HPDE6-E6E7 (cell line): ENCODE data around the gene DISP3.

Experiments
- DNase-seq: peaks from one replicate; pipeline ENCODE4 v3.0.0; 2011; ENCODE audit warnings: missing footprints; ENCODE audit errors: extremely low spot score

The DISP3 gene

DNA sequence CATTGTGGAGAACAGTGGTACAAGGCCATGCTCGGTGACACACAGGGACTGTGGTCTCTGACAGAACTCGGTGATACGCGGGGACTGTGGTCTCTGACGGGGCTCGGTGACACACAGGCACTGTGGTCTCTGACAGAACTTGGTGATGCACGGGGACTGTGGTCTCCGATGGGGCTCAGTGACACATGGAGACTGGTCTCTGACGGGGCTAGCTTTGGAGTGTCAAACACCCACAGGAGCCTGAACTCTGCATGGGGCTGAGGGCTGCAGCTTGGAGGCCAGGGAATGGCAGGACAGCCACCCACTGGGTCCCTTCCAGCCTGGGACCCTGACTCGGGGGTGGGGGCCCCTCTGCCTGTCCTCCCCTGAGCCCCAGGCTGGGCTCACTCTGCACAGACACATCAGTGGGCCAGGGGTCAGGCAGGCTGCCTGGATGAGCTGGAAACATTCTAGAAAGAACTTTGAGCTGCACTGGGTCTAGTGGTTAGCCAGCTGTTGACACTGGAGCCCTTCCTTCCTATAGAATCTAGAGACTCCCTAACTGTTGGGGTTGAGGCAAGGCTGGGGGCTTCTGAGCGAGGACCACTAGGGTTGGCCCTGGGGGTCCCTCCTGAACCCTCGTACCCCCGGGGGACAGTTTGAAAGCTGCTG lies 49.8 kb downstream of the DISP3 start:
- DNase-seq, result no peak

DNA sequence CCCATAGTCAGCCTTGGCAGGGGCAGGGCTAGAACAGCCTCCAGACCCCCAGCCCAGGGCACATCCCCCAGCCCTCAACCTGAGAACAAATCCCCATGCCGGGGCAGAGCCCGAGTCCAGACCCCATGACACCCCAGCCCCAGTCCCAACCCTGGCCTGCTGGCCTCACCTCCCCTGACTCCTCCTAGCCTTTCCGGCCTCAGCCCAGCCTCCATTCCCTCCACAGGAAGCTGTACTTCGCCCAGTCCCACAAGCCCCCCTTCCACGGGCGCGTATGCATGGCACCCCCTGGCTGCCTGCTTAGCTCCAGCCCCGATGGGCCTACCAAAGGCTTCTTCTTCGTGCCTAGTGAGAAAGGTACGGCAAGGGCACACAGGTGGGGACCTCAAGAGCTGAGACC lies 50.4 kb downstream of the DISP3 start:
- DNase-seq, result no peak

DNA sequence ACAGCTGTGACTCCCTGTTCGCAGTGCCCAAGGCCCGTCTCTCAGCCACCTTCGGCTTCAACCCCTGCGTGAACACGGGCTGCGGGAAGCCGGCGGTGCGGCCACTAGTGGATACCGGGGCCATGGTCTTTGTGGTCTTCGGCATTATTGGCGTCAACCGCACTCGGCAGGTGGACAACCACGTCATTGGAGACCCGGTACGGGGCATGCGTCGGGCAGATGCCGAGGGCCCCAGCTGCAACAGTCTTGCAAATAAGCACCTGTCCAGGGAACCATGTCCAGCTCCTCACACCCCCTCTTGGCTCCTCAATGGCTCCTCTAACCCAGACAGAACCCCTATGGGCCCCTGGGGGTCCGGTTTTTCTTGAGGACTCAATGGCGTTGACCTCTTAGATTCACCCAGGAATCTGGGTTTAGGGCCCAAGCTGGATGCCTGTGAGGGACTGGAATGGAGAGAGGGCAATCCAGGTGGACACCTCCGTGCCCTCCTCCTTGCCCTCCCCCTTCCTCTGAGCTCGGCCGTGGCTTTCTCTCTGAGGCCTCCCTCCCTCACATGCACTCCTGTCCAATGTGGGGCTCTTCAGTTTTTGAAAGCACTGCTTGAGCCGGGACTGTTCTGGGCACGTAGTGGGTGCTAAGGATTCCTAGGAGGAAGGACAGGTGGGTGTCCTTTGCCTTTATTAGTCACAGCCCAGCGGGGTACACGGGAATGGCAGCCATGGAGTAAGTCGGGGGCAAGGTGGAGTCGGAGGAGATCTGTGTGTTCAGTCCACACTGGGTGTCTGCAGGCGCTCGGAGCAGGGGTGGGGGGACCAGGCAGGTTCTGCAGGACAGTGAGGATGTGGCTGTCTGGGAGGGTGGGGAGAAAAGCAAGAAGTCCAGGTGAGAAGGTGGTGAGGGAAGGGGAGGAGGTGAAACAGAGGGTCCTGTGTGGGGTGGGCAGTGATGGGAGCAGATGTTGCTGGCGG lies 51.1 kb downstream of the DISP3 start:
- no peak for DNase-seq

DNA sequence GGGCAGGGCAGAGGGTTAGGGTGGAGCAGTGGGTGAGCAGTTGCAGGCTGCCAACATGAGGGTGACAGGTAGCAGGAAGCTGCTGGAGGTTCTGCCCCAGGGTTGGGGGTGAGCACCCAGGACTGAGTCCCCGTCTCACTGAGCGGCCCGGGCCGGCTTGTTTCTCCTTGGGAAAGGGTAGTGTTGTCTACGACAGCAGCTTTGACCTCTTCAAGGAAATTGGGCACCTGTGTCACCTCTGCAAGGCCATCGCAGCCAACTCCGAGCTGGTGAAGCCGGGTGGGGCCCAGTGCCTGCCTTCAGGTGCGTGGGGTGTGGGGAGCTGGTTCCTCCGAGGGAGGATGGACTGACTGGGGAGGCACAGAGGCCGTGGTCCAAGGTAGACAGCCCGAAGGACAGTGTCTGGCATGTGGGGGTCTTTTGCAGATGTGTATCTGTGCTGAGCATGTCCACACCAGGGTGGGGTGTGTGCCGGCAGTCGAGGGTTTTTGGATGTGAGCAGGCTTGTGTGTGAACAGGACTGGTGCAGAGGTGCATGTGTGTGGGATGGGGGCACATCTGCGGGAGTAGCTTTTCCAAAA lies 51.9 kb downstream of the DISP3 start:
- DNase-seq, result no peak

DNA sequence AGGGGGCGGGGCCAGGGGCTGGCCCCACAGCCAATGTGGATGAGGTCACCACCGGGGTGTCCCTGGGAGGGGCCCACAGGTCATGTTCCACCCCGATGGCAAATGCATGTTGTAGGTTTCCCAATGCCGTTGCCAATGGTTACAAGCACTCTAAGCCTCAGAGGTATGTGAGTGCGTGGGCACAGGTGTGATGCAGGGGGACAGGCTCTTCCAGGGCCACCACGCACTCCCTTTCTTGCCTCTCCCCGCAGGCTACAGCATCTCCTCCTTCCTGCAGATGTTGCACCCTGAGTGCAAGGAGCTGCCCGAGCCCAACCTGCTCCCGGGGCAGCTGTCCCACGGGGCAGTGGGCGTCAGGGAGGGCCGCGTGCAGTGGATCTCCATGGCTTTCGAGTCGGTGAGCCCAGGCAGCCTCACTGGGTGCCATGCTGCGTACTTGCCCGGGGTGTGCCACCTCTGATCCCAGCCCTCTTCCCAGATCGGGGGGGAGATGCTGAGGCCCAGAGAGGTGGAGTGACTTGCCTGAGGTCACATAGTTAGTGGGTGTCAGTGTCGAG lies 52.4 kb downstream of the DISP3 start:
- DNase-seq, result peak; percentile 37

DNA sequence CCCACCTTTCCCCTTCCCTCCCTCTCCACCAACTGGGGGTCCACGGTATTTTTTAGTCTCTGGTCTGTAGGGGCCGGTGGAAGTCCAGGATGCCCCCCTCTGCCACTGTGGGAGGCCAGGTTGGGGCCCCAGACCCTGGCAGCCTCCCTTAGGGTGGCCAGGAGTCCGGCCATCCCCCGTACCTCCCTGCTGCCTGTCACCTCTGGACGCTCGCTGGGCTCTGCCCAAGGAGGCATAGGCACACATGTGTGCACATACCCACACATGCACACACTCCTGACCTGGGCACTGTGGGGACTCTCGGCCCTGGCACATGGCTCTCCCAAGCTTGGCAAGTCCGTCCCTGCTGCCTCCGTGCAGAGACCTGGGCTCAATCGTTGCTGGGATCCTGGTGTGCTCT lies 53.0 kb downstream of the DISP3 start:
- no peak for DNase-seq

DNA sequence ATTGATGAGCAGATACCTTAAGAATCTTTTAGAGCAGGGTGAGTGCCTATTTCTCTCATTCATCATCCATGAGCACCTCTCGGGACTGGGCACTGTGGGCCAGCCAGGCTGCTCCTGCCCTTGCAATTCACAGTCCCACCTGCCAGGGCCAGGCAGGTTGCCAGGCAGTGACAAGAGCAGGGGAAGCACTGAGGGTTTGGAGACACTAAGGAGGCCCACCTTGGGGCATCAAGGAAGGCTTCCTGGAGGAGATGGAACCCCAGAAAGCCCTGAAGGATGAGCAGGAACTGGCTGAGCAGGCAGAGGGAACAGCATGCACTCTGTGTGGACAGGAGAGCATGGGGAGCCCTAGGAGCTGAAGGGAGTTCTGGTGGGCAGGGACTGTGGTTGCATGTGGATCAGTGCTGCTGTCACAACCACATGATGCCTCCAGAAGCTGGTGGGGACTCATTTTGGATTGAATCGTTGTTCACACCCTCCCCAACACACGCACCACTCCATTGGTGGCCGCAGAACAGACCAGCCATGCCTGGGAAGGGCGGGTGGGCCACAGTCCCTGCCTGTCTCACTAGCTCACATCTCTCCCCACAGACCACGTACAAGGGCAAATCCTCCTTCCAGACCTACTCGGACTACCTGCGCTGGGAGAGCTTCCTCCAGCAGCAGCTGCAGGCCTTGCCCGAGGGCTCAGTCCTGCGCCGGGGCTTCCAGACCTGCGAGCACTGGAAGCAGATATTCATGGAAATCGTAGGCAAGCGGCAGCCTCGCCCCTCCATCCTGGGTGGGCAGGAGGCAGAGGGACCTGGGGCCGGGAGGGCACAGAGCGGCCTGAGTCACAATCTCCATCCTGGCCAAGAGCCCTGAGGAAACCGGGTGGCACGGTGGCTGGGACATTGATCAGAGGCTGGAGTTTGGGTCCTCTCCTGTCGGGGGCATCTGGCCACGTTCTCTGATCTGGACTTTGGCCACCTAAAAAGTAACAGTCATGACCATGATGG lies 55.1 kb downstream of the DISP3 start:
- no peak for DNase-seq

DNA sequence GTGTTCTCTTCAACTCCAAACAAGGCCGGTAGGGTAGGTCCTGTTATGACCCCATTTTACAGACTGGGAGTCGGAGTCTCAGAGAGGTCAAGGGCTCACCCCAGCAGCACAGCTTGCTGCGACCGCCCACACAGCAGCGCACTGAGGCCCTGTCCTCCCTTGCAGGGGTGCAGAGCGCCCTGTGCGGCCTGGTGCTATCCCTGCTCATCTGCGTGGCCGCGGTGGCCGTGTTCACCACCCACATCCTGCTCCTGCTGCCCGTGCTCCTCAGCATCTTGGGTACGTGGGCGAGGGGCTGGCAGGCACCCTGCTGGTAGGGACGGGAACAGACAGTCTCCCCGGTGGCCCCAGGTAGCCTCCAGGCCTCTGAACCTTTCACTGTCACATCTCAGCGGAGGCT lies 55.9 kb downstream of the DISP3 start:
- no peak for DNase-seq

DNA sequence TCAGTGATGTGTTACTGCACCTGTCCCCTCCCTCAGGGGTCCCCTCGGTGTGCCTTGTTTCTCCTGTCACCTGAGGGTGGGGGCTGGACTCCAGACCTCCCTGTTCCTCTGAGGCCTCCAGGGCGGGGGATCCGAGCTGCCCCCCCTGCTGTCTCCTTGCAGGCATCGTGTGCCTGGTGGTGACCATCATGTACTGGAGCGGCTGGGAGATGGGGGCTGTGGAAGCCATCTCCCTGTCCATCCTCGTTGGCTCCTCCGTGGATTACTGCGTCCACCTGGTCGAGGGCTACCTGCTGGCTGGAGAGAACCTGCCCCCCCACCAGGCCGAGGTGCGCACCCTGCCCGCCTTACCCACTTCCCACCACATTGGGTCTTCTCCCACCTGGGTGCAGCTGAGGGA lies 56.4 kb downstream of the DISP3 start:
- no peak for DNase-seq

DNA sequence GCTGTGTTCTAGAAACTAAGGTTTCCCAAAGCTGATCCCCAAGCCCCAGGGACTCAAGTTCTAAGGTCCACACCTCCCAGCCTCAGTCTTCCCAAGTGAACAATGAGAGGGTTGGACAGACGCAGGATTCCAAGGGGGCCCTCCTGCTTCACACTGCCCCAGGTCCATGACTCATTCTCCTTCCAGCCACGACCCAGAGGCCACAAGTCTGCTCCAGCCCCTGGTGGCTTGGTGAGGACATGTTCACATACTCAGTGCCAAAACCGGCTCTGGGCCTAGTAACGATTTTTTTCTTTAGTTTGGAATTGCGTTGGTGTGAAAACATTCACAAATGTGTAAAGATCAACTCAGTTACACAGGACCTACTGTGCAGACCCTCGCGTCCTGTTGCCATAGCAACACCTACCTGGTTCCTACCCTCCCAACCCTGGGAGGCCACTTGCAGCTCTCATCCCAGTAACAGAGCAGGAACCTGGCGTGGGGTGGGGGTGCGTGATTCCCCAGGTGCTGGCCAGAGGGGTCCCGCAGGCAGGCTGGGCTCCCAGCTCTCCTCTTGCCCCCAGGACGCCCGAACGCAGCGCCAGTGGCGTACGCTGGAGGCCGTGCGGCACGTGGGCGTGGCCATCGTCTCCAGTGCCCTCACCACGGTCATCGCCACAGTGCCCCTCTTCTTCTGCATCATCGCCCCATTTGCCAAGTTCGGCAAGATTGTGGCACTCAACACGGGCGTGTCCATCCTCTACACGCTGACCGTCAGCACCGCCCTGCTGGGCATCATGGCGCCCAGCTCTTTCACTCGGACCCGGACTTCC lies 57.0 kb downstream of the DISP3 start:
- no peak for DNase-seq

DNA sequence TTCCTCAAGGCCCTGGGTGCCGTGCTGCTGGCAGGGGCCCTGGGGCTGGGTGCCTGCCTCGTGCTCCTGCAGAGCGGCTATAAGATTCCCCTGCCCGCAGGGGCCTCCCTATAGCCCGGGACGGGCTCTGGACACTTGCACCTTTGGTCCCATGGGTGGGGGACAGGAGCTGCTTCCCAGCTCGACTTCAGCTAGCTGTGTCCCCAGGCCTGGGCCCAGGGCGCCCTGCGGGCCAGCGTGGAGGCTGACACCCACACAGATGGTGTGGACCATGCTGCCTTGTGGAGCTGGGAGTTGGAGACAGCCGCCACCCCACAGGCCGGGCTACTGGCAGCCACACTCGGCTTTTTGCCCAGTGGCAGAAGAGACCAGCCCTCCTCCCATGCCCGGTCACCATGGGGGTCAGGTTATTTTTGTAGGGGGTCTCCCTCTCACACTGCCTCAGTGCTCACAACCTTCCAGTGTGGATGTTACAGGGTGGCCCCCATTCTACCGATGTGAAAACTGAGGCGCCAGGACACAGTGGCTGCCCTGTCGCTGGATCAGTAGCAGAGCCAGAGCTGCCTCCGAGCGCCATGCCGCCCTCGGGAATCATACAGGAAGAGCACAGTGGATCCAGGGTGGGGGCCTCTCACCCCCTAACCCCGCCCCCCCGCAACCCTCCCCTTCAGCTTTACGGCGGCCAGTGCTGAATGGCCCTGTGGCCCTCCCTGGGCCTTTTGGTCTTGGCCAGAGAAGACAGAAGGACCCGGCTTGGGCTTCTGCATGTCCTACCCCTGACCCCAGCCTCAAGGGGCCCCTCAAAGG lies 57.8 kb downstream of the DISP3 start:
- DNase-seq, result no peak

DNA sequence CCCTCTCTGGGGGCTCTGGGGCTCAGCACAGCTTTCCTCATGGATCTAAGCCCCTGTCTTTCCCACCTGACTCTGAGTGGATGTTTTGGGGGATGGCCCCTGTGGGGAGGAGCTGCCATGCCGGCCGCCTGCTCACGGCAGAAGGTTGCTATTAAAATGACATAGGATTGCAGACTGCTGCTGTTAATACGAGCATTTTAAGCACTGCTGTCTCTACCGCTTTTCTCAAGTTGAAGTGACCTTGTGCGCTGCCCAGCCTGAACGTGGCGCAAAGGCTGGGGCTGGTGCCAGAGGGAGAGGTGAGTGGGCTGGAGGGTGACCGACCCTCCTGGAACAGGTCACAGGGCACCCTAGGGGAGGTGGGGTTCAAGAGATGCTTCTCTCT lies 58.4 kb downstream of the DISP3 start:
- no peak for DNase-seq

DNA sequence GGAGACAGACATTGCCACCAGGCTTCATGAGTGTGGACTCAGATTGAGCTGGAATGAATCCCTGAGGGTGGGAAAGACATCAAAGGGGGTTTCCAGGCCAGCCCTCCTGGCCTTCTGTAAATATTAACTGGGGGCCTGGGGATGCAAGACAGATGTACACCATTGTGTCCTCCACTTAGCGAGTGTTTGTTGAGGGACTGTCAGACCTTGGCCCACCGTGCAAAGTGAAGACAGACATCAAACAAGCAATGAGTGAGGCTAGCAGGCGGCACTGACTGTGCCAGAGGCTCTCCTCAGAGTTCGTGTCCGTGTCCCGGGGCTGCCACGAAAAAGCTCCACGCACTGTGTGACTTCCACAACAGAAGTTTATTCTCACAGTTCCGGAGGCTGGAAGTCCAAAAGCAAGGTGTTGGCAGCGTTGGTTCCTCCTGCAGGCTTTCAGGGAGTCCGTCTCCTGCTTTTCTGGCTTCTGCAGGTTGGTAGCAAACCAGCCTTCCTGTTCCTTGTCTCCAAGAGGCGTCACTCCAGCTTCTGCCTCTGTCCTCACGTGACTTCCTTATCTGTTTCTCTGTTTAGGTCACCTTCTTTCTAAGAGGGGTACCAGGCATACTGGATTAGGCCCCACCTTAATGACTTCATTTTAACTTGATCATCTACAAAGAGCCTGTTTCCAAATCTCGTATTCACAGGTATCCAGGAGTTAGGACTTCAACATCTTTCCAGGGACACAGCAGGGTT lies 59.1 kb downstream of the DISP3 start:
- no peak for DNase-seq

DNA sequence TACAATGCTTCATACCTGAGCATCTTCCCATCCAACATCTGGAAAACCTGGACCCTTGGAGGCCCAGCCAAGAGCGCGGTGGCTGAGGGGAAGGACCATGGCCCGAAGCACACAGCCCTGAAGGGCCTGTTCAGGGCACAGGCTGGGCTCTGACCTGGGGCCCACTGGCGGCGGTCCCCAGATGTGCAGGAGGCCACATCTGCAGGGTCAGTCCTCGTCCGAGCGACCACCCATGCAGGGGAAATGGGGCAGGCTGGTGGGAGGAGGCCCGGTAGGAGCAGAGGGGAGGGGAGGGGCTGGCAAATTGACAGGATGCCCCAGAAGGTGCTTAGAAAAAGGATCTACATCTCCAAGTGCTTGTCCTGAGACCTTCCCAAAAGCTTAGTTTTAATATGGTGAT lies 59.9 kb downstream of the DISP3 start:
- DNase-seq, result no peak

DNA sequence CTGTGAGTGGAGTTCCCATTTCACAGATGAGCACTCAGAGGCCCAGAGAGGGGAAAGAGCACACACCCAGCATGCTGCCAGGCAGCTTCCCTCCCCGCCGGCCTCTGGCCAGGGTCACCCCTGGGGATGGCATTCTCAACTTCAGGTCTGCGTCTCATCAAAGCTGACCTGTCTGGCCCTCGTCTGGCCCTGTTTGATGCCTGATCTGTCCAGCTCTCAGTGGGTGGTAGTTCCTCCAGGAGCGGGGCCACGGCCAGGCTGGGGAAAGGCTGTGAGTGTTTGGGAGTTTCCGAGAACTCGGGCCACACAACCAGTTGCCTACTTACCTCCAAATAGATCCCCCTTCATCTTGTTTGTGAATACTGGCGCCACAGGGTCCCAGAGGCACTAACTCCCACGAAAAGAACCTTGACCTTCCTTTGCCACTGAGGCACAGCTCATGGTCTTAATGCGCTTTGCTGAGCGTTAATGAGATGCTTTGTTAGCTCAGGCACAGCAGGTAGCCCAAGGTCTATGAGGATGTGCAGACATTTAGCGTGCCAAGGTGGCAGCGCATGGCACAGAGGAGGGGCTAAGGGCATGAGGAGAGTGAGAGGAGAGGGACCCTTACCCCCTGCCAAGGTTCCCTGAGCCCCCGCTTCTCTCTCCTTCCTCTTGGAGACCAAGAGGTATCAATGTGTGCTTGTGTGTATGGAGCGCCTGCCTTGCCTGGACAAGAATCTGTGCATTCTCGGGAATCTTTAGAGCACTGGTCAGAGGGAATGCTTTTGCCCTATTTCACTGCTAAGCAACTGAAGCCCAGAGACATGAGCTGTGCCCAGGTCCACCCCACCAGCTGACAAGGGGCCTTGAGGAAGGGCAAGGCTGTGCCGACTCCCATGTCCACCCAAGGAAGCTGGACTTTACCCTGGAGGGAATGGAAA lies 61.2 kb downstream of the DISP3 start:
- DNase-seq, result no peak

DNA sequence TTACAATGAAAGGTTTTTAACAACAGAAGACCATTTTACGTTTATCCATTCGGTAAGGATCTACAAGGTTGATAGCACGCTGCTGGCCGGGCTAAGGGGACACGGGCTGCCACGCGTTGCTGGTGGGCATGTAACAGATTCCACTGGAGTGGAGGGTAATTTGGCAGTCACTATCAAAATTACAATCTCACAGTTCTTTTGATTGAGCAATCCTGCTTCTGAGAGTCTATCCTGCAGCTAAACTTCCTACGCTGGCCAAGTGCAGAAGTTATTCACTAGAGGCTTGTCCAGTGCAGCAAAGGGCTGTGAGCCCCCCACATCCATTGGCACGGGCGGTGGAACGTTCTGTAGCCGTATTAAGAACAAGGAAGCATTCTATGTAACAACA lies 61.8 kb downstream of the DISP3 start:
- DNase-seq, result no peak

DNA sequence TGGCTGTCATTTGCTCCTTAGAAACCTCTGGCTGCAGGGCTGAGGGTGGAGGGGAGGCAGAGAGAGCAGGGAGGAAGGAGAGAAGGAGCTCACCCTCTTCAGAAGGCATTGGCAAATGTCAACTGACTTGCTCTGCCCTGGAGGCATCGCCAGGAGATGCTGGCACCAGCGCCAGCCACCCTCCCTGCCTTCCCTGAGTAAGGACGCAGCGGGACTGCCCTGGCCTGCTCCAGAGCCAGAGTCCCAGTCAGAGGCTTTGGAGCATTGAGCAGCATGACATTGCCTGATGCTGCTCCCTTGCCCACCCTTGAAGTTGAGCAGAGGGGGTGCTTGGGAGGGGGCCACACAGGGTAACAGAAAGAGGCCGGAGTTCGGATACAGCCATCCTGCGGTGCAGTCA lies 62.3 kb downstream of the DISP3 start:
- no peak for DNase-seq

DNA sequence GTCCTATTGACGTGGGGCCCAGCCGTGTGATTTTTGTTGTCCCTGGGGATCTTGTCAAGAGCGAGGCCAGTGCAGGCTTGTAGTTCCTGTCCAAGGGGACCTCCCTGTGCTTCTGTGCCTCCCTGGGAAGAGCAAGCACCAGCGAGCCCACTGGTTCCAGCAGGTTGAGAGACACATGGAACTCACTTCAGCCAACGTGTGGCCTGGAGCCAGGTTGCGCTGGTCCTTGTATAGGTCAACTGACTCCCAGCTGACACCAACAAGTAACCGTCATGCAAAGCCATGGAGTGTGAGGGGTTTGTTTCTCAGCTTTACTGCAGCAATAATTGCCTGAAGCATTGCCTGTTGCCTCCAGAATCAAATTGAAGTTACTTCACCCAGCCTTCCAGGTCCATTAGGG lies 63.0 kb downstream of the DISP3 start:
- DNase-seq, result no peak
